ENCODE results near the gene ISG15.
"Not testable (repeated sequence)": the region's sequence is repeated elsewhere in the genome, so short reads cannot be mapped to it uniquely, and the experiment has no call there.

Gene ISG15

GRCh38 chr1:991895-992294 is 21.4 kb upstream of the ISG15 start:
- Histone ChIP-seq H4K8ac (ENCODE audit: low read length) (no peak overlapping the region), H3K27me3 (ENCODE audit: control insufficient read depth in 1 of 2, insufficient read depth in 1 of 2, low read length in 2 of 2) (peaks cover 1 to 35% of the 10 kb centered on the region in 2 experiments), H4K91ac (ENCODE audit: low read length) (no peak overlapping the region), H3K14ac (ENCODE audit: low read length in 2 of 2) (no peak overlapping the region), H3K9me3 (ENCODE audit: control insufficient read depth, low read length) (peaks cover 5% of the 10 kb centered on the region), H3K18ac (ENCODE audit: low read depth in 1 of 2, low read length in 2 of 2) (no peak overlapping the region), H3K4ac (ENCODE audit: low read depth in 1 of 2, low read length in 2 of 2) (no peak overlapping the region), H3K23ac (ENCODE audit: low read length in 2 of 2) (no peak overlapping the region), H3K4me2 (ENCODE audit: low read length, poor library complexity, severe bottlenecking) (no peak overlapping the region), H2AK5ac (ENCODE audit: low read length, severe bottlenecking) (no peak overlapping the region), H2BK5ac (ENCODE audit: low read depth, low read length, poor library complexity, severe bottlenecking) (no peak overlapping the region), H3K9ac (ENCODE audit: low read length) (no peak overlapping the region), H2BK120ac (ENCODE audit: low read depth, low read length) (no peak overlapping the region), H2BK12ac (ENCODE audit: low read length in 2 of 2) (no peak overlapping the region), H2AFZ (ENCODE audit: low read depth, low read length) (no peak overlapping the region), H3K4me1 (ENCODE audit: control insufficient read depth, insufficient read depth, low read depth, low read length) (peaks cover 5% of the 10 kb centered on the region), H3K36me3 (ENCODE audit: control insufficient read depth in 1 of 2, insufficient read depth in 2 of 2, low read depth in 1 of 2, low read length in 2 of 2) (no peaks in the 10 kb centered on the region), H2BK15ac (ENCODE audit: low read depth, poor library complexity, severe bottlenecking) (no peak overlapping the region), H3K4me3 (ENCODE audit: insufficient read depth in 1 of 2, low read depth in 1 of 2, low read length in 2 of 2) (no peak overlapping the region), H3K79me1 (replicated peaks; ENCODE audit: low read length, poor library complexity, severe bottlenecking) (no peaks in the 10 kb centered on the region), H3K27ac (ENCODE audit: low read length, poor library complexity, severe bottlenecking) (no peak overlapping the region)
- DNase-seq = peak; percentile 50
- WGBS = 97% methylated on average over 8 of the region's 10 CpGs

- Histone ChIP-seq H2BK12ac (ENCODE audit: low read length in 2 of 2) (no peak overlapping the region), H3K4me3 (ENCODE audit: insufficient read depth in 1 of 2, low read depth in 1 of 2, low read length in 2 of 2) (no peak overlapping the region), H3K4me2 (ENCODE audit: low read length, poor library complexity, severe bottlenecking) (no peak overlapping the region), H2AK5ac (ENCODE audit: low read length, severe bottlenecking) (no peak overlapping the region), H3K18ac (ENCODE audit: low read depth in 1 of 2, low read length in 2 of 2) (no peak overlapping the region), H3K79me1 (replicated peaks; ENCODE audit: low read length, poor library complexity, severe bottlenecking) (no peaks in the 10 kb centered on the region), H3K36me3 (ENCODE audit: control insufficient read depth in 1 of 2, insufficient read depth in 2 of 2, low read depth in 1 of 2, low read length in 2 of 2) (no peaks in the 10 kb centered on the region), H2BK15ac (ENCODE audit: low read depth, poor library complexity, severe bottlenecking) (no peak overlapping the region), H2BK5ac (ENCODE audit: low read depth, low read length, poor library complexity, severe bottlenecking) (no peak overlapping the region), H2BK120ac (ENCODE audit: low read depth, low read length) (no peak overlapping the region), H3K14ac (ENCODE audit: low read length in 2 of 2) (no peak overlapping the region), H4K91ac (ENCODE audit: low read length) (no peak overlapping the region), H4K8ac (ENCODE audit: low read length) (no peak overlapping the region), H3K4ac (ENCODE audit: low read depth in 1 of 2, low read length in 2 of 2) (no peak overlapping the region), H3K27ac (ENCODE audit: low read length, poor library complexity, severe bottlenecking) (no peak overlapping the region), H3K23ac (ENCODE audit: low read length in 2 of 2) (no peak overlapping the region), H2AFZ (ENCODE audit: low read depth, low read length) (no peak overlapping the region), H3K9ac (ENCODE audit: low read length) (no peak overlapping the region), H3K4me1 (ENCODE audit: control insufficient read depth, insufficient read depth, low read depth, low read length) (peaks cover 5% of the 10 kb centered on the region), H3K9me3 (ENCODE audit: control insufficient read depth, low read length) (peaks cover 5% of the 10 kb centered on the region), H3K27me3 (ENCODE audit: control insufficient read depth in 1 of 2, insufficient read depth in 1 of 2, low read length in 2 of 2) (peaks cover 6 to 39% of the 10 kb centered on the region in 2 experiments)
- DNase-seq = peak; percentile 33
- 89% methylated on average over 3 of the region's 7 CpGs for WGBS
Observed at GRCh38 chr1:992362-992761, 20.9 kb upstream of the ISG15 start.

- WGBS = 86% methylated on average over 15 of the region's 15 CpGs
- Histone ChIP-seq H3K79me1 (replicated peaks; ENCODE audit: low read length, poor library complexity, severe bottlenecking) (no peaks in the 10 kb centered on the region), H3K9ac (ENCODE audit: low read length) (no peak overlapping the region), H3K14ac (ENCODE audit: low read length in 2 of 2) (no peak overlapping the region), H2BK15ac (ENCODE audit: low read depth, poor library complexity, severe bottlenecking) (no peak overlapping the region), H2AK5ac (ENCODE audit: low read length, severe bottlenecking) (no peak overlapping the region), H3K4ac (ENCODE audit: low read depth in 1 of 2, low read length in 2 of 2) (no peak overlapping the region), H2BK120ac (ENCODE audit: low read depth, low read length) (no peak overlapping the region), H4K91ac (ENCODE audit: low read length) (no peak overlapping the region), H3K36me3 (ENCODE audit: control insufficient read depth in 1 of 2, insufficient read depth in 2 of 2, low read depth in 1 of 2, low read length in 2 of 2) (no peaks in the 10 kb centered on the region), H3K18ac (ENCODE audit: low read depth in 1 of 2, low read length in 2 of 2) (no peak overlapping the region), H2BK5ac (ENCODE audit: low read depth, low read length, poor library complexity, severe bottlenecking) (no peak overlapping the region), H2AFZ (ENCODE audit: low read depth, low read length) (no peak overlapping the region), H3K4me1 (ENCODE audit: control insufficient read depth, insufficient read depth, low read depth, low read length) (peaks cover 9% of the 10 kb centered on the region), H3K23ac (ENCODE audit: low read length in 2 of 2) (no peak overlapping the region), H3K27me3 (ENCODE audit: control insufficient read depth in 1 of 2, insufficient read depth in 1 of 2, low read length in 2 of 2) (peaks cover 14 to 49% of the 10 kb centered on the region in 2 experiments), H3K4me3 (ENCODE audit: insufficient read depth in 1 of 2, low read depth in 1 of 2, low read length in 2 of 2) (no peak overlapping the region), H4K8ac (ENCODE audit: low read length) (no peak overlapping the region), H2BK12ac (ENCODE audit: low read length in 2 of 2) (no peak overlapping the region), H3K27ac (ENCODE audit: low read length, poor library complexity, severe bottlenecking) (no peak overlapping the region), H3K9me3 (ENCODE audit: control insufficient read depth, low read length) (peaks cover 5% of the 10 kb centered on the region), H3K4me2 (ENCODE audit: low read length, poor library complexity, severe bottlenecking) (no peak overlapping the region)
- DNase-seq = peak; percentile 60
Observed at GRCh38 chr1:993379-993995, 19.8 kb upstream of the ISG15 start.

GRCh38 chr1:994546-994945 is 18.8 kb upstream of the ISG15 start:
- H2BK5ac ChIP-seq (ENCODE audit: low read depth, low read length, poor library complexity, severe bottlenecking); H3K36me3 ChIP-seq (ENCODE audit: control insufficient read depth in 1 of 2, insufficient read depth in 2 of 2, low read depth in 1 of 2, low read length in 2 of 2); H3K4me2 ChIP-seq (ENCODE audit: low read length, poor library complexity, severe bottlenecking); H2BK120ac ChIP-seq (ENCODE audit: low read depth, low read length); H2AFZ ChIP-seq (ENCODE audit: low read depth, low read length); H3K18ac ChIP-seq (ENCODE audit: low read depth in 1 of 2, low read length in 2 of 2); H3K79me1 ChIP-seq (replicated peaks; ENCODE audit: low read length, poor library complexity, severe bottlenecking); H3K14ac ChIP-seq (ENCODE audit: low read length in 2 of 2); H4K91ac ChIP-seq (ENCODE audit: low read length); H3K9me3 ChIP-seq (ENCODE audit: control insufficient read depth, low read length); H2BK15ac ChIP-seq (ENCODE audit: low read depth, poor library complexity, severe bottlenecking); H3K23ac ChIP-seq (ENCODE audit: low read length in 2 of 2); H3K9ac ChIP-seq (ENCODE audit: low read length); H3K4me3 ChIP-seq (ENCODE audit: insufficient read depth in 1 of 2, low read depth in 1 of 2, low read length in 2 of 2); H2AK5ac ChIP-seq (ENCODE audit: low read length, severe bottlenecking); H3K4ac ChIP-seq (ENCODE audit: low read depth in 1 of 2, low read length in 2 of 2); H4K8ac ChIP-seq (ENCODE audit: low read length); H2BK12ac ChIP-seq (ENCODE audit: low read length in 2 of 2); H3K27ac ChIP-seq (ENCODE audit: low read length, poor library complexity, severe bottlenecking): not testable (repeated sequence)
- H3K4me1 ChIP-seq (ENCODE audit: control insufficient read depth, insufficient read depth, low read depth, low read length) = peaks cover 18% of the 10 kb centered on the region
- peak; percentile 45 for DNase-seq
- peaks cover 16 to 47% of the 10 kb centered on the region in 2 experiments for H3K27me3 ChIP-seq (ENCODE audit: control insufficient read depth in 1 of 2, insufficient read depth in 1 of 2, low read length in 2 of 2)
- 82% methylated on average over 6 of the region's 6 CpGs for WGBS
